SK-N-MC (cell line): Measurements from ENCODE around the gene ITPR2.
"Not testable (repeated sequence)": the region's sequence is repeated elsewhere in the genome, so short reads cannot be mapped to it uniquely, and the experiment has no call there.

Experiments used
- DNase-seq: peaks from one replicate; pipeline ENCODE4 v3.0.0-alpha.2; 2011; ENCODE audit warnings: low read depth, low spot score
- H3K27ac ChIP-seq: fragments of 200-600 bp; sonication (generic); 2 replicates; pipeline ENCODE4 v1.5.1; 2016; ENCODE audit warnings: mixed run types
- H3K36me3 ChIP-seq: fragments of 200-600 bp; sonication (generic); 2 replicates; pipeline ENCODE4 v1.6.1; 2017; ENCODE audit warnings: antibody characterized with exemption, low read length, mixed read lengths; ENCODE audit not compliant: insufficient read depth
- H3K4me3 ChIP-seq: fragments of 200-600 bp; sonication (generic); 2 replicates; pipeline ENCODE4 v1.5.1; 2016
- H3K9ac ChIP-seq: fragments of 200-600 bp; sonication (generic); 2 replicates; pipeline ENCODE4 v1.8.0; 2017; ENCODE audit warnings: mixed run types, mixed read lengths; ENCODE audit not compliant: insufficient read length
- H3K9me3 ChIP-seq: fragments of 200-600 bp; sonication (generic); 2 replicates; pipeline ENCODE4 v1.6.1; 2017; ENCODE audit warnings: low read depth, mild to moderate bottlenecking, antibody characterized with exemption, low read length, moderate library complexity, mixed read lengths
- EZH2 ChIP-seq: fragments of 200-600 bp; sonication (generic); IDR thresholded peaks from one replicate; pipeline ENCODE4 v1.6.1; 2017; ENCODE audit warnings: antibody characterized with exemption
- FOXP2 ChIP-seq: optimal IDR thresholded peaks from 2 replicates; pipeline ENCODE3; 2011; ENCODE audit warnings: mild to moderate bottlenecking, moderate library complexity; ENCODE audit not compliant: insufficient read depth; ENCODE audit errors: extremely low read length, control extremely low read depth
- POLR2AphosphoS5 ChIP-seq: IDR thresholded peaks from 2 replicates; pipeline ENCODE4 v1.6.1; 2012; ENCODE audit warnings: mild to moderate bottlenecking, low read depth, low read length, borderline replicate concordance

Gene ITPR2

DNA sequence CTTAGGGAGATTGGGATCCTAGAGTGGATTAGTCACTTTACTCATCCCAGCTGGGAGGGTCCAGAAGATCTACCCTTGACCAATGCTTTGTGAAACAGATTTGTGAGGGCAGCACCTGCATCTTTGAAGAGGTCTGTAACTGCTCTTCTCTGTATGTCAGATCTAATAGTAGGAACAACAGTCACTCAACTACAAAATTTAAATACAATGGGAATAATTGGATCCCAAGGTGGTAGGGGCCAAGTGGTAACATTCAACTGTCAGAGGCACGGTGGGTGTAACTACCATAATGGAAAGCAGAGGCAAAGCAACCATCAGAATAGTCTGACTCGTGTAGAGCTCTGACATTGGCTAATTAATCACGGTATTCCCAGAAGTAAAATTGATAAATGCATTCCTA, 55.8 kb downstream of the ITPR2 start:
- Histone ChIP-seq H3K9ac (no peak overlapping the region), H3K4me3 (no peak overlapping the region), H3K27ac (no peak overlapping the region), H3K36me3 (no peaks in the 10 kb centered on the region), H3K9me3 (no peaks in the 10 kb centered on the region)
- TF ChIP-seq EZH2: no peak
- no peak for TF ChIP-seq FOXP2
- no peak for TF ChIP-seq POLR2AphosphoS5
- no peak for DNase-seq

DNA sequence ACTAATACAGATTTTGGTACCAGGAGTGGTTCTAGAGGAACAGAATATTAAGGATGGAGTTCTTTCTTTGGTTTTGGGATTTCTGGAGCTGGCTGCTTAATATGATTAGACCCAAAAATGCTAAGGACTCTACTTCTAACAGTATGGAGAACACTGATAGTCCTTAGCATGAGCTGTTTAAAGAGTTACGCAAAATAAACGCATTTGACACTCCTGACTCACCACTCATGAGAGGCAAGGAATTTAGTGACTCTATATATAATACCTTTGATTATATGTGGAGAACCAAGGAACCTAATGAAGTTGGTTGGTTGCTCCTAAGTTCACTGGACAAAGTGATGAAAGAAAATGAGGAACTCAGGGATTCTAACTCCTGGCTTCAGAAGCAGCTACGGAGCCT, 57.0 kb downstream of the ITPR2 start:
- H3K9ac ChIP-seq, H3K36me3 ChIP-seq, DNase-seq, H3K4me3 ChIP-seq, H3K27ac ChIP-seq, H3K9me3 ChIP-seq: not testable (repeated sequence)

DNA sequence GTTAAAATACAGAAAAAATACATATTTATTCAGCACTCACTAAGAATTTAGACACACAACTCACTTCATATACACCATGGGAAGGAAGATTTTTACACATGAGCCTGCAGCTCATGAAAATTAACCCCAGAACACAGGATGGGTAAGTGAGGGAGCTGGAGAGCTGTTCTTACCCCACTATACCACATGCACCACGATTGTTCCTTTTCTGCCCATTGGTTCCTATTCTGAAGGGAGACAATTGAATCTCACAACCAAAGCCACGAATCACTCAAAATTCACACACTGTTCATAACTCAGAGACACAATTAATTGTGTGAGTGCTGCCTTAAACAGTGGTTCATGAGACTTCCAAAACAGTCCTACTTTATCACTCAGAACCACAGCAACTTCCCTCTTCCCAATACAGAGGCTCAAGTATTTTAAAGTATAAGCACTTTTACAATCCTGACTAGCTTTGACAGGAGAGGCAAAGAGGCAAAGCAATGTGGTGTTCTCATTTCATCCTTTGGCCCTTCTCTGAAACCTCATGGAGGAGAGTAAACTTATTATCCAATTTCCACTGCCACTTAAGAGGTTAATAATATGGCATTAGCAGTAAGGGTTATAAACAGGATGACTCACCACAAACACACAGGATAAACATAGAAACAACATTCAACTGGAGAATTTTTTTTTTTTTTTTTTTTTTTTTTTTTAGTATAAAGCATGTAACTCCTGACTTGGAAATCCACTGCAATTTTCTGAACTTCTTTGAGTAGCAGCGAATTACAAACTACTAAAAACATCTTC, 59.5 kb downstream of the ITPR2 start:
- H3K4me3 ChIP-seq: no peak overlapping the region
- no peak overlapping the region for H3K27ac ChIP-seq
- H3K9ac ChIP-seq: no peak overlapping the region
- no peaks in the 10 kb centered on the region for H3K9me3 ChIP-seq
- no peak for DNase-seq
- no peak for TF ChIP-seq FOXP2
- no peak for TF ChIP-seq EZH2
- TF ChIP-seq POLR2AphosphoS5: no peak
- no peaks in the 10 kb centered on the region for H3K36me3 ChIP-seq

DNA sequence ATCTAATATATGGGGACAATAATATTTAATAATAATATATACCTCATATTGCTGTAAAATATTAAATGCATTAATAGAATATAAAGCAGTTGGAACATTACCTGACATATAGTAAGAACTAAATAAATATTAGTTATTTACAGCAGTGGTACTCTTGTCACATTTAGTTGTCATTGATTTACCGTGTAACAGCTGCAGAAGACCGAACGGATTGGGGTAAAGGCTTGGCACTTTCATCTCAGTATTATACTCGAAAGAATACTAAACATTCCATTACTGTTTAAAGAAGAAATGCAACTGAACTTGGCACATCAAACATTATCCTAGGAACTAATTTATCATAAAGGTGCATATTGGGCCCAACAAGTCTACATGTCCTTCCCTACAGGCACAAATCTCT, 61.1 kb downstream of the ITPR2 start:
- no peak overlapping the region for H3K9ac ChIP-seq
- DNase-seq: no peak
- H3K4me3 ChIP-seq: no peak overlapping the region
- no peak overlapping the region for H3K27ac ChIP-seq
- H3K36me3 ChIP-seq: no peaks in the 10 kb centered on the region
- H3K9me3 ChIP-seq: no peaks in the 10 kb centered on the region
- TF ChIP-seq FOXP2: no peak
- TF ChIP-seq EZH2: no peak
- no peak for TF ChIP-seq POLR2AphosphoS5

DNA sequence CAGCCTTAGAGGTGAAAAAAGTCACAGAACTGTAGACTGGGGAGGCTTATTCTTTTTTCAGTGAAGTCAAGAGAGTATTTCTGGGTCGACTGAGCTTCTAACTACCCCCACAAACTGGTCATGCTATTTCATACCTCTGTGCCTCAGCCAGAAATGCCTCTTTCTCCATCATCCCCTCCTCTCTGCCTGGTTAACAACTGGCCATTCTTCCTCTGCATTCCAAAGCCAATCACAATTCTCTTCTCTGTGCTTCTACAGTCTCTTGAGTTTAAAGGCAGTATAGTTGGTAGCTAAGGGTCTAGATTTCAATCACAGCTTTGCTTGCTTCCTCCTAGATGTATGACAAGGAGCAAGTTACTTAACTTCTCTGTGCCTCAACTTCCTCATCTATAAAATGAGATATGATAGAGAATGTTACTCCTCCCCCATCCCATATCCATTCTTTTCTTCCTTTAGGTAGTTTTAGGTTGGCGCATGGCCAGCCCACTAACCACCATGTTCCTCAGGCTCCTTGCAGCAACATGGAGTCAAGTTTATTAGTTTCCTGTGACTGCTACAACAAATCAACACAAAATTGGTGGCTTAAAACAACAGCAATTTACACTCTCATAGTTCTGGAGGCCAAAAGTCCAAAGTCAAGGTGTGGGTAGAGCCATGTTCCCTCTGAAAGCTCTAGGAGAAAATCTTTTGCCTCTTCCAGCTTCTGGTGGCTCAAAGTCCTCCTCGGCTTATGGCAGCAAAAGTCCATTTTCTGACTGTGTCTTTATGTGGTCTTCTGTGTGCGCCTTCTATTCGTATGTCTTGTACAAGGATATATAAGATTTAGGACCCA, 62.5 kb downstream of the ITPR2 start:
- no peaks in the 10 kb centered on the region for H3K36me3 ChIP-seq
- TF ChIP-seq EZH2: no peak
- no peak for TF ChIP-seq POLR2AphosphoS5
- no peak for TF ChIP-seq FOXP2
- H3K27ac ChIP-seq: no peak overlapping the region
- no peak overlapping the region for H3K9ac ChIP-seq
- no peaks in the 10 kb centered on the region for H3K9me3 ChIP-seq
- no peak for DNase-seq
- H3K4me3 ChIP-seq: no peak overlapping the region

DNA sequence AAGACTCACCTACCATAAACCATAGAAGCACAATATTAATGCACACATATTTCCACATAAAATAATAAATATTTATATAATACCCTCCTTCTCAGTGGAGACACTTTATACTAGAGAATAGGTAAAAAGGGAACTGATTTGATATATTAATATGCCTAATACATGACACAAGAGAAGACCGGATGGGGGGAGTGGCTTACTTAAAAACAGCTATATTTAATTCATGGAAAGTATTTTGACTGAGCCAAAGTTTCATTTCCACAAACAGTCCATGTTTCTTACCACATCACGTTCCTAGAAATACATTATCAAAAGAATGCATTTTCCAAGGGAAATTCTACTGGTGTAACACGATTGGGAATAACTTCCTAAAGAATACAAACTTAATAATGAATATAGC, 63.4 kb downstream of the ITPR2 start:
- H3K36me3 ChIP-seq: no peaks in the 10 kb centered on the region
- no peak overlapping the region for H3K27ac ChIP-seq
- no peak for DNase-seq
- no peak overlapping the region for H3K9ac ChIP-seq
- no peaks in the 10 kb centered on the region for H3K9me3 ChIP-seq
- no peak overlapping the region for H3K4me3 ChIP-seq
- no peak for TF ChIP-seq FOXP2
- no peak for TF ChIP-seq EZH2
- TF ChIP-seq POLR2AphosphoS5: no peak

DNA sequence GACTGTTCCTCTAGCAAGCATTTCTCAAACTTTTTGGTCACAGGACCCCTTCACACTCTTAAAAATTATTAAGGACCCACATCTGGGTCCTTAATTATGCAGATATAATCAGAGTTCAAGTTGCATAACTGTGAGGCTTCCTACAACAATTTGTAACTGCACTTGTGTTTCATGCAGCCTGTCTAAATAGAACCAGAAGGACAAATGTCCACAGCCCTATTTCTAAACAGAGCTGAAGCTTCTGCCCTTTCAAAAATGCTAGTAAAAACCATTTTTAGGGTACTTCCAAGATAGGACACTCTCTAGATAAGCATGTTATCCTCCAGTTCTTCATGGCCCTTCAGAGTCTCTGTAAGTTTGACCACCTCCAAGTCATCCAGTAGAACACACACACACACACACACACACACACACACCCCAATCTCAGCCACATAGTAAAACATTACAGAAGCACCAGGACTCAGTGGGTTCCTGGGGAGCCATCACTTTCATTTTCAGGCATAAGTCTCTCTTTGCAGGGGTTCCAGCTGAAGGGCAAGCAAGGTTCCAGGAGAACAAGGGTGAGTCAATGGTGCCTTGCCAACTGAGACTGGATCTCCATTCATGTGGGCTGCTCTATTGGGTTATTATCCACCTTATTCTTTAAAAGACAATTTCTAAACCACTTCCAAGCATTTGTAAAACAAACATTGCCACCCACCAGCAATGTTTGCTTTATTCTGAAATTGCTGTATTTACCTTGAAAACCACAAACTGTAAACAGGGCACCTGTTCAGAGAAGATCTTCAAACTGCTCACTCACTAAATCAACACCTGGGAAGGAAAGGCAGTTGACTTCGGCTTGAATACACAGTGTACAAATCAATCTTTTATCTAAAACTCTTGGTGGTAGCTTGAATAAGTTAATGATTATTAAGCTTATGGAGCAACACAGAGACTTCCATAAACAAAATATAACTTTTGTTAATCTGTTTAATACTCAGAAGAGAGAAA, 64.1 kb downstream of the ITPR2 start:
- H3K27ac ChIP-seq: no peak overlapping the region
- no peaks in the 10 kb centered on the region for H3K9me3 ChIP-seq
- DNase-seq: no peak
- TF ChIP-seq FOXP2 (no peak), EZH2 (no peak), POLR2AphosphoS5 (no peak)
- H3K36me3 ChIP-seq: no peaks in the 10 kb centered on the region
- H3K9ac ChIP-seq: no peak overlapping the region
- H3K4me3 ChIP-seq: no peak overlapping the region

GRCh38 chr12:26767865-26768264, 65.1 kb downstream of the ITPR2 start:
- Histone ChIP-seq H3K27ac (no peak overlapping the region), H3K36me3 (no peaks in the 10 kb centered on the region), H3K9me3 (no peaks in the 10 kb centered on the region), H3K9ac (no peak overlapping the region), H3K4me3 (no peak overlapping the region)
- no peak for TF ChIP-seq POLR2AphosphoS5
- no peak for DNase-seq
